DND-41 (cell line): Measurements from ENCODE around the gene CTNNA3.

Experiments used
- CTCF ChIP-seq: IDR thresholded peaks from 2 replicates; pipeline ENCODE4 v1.5.1; 2012; ENCODE audit warnings: borderline replicate concordance, low read length, moderate library complexity, mild to moderate bottlenecking; ENCODE audit not compliant: poor library complexity, severe bottlenecking; ENCODE audit errors: extremely low read depth
- EZH2 ChIP-seq: IDR thresholded peaks from 3 replicates; pipeline ENCODE4 v1.6.1; 2012; ENCODE audit warnings: borderline replicate concordance, low read depth, mild to moderate bottlenecking, moderate library complexity, low read length, inconsistent platforms; ENCODE audit not compliant: severe bottlenecking

DNA sequence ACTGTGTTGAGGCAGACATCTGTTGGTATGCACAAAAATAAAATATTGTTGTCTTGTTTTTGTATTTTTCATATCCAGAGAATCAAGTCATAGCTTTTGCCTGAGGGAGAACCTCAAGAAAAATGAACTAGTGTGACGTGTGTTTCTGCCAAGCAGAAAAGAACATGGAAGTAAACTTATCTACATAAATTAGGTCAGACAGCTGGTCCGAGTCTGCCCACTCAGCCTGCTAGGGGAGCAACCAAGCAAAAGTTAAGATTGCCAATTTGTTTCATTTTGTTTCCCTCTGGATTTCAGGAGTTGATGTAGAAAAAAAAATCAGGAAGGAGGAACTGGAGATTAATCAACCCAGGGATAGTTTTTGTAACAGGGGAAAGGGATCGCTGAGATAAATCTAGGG, 1342.6 kb downstream of the CTNNA3 start:
- TF ChIP-seq EZH2 (no peak), CTCF (no peak)
